Right cardiac atrium (tissue), 5 donors: ENCODE data around the gene RTN4IP1. TPM values are rescaled to one million over a fixed set of nuclear protein-coding genes. Genes with fewer than 3 reads are reported as not detected.
"Not testable (repeated sequence)": the region's sequence is repeated elsewhere in the genome, so short reads cannot be mapped to it uniquely, and the experiment has no call there.

Experiments
- ATAC-seq, 2 donors: fragments of 200-7000 bp; cut with Tn5 transposase; one replicate each; pipeline versions ENCODE4 v1.8.0 to v1.9.1; 2020; ENCODE audit warnings: moderate library complexity in 2 of 2, mild to moderate bottlenecking in 1 of 2
- DNase-seq, 3 donors: peaks; one replicate each; pipeline ENCODE4 v3.0.0-alpha.2; 2020
- H3K27ac ChIP-seq: one replicate; pipeline ENCODE4 v1.5.1; 2013; ENCODE audit warnings: mild to moderate bottlenecking, low read length, control low read depth, moderate library complexity
- H3K27me3 ChIP-seq: one replicate; pipeline ENCODE4 v1.6.1; 2013; ENCODE audit not compliant: control insufficient read depth, insufficient read depth
- H3K4me1 ChIP-seq: one replicate; pipeline ENCODE4 v1.6.1; 2013; ENCODE audit warnings: low read length; ENCODE audit not compliant: control insufficient read depth, insufficient read depth
- H3K4me3 ChIP-seq: one replicate; pipeline ENCODE4 v1.5.1; 2013; ENCODE audit warnings: low read length, control low read depth
- H3K9me3 ChIP-seq: one replicate; pipeline ENCODE4 v1.6.1; 2013; ENCODE audit warnings: low read length; ENCODE audit not compliant: control insufficient read depth
- WGBS: extraction: QIAGEN DNeasy Blood & Tissue Kit; methylation state at CpG from one replicate; pipeline ENCODE4 v1.1.7; 2013; 5-methylcytosine and 5-hydroxymethylcytosine counted together
- intact Hi-C, 4 donors: fragments of 100-400 bp; cut with DNase I; formaldehyde crosslinking; loops; one replicate each; pipeline versions ENCODE4 v1.11.0 to v1.14.0; 2022 to 2023
- polyA plus RNA-seq: library from polyadenylated mRNA; stranded (reverse); fragments of 200-250 nt; gene quantifications from one replicate; pipeline ENCODE4 v1.2.3, GENCODE V29; 2013
- total RNA-seq, 4 donors: library from RNA; stranded (reverse); fragmentation: NEBNext Ultra II Directional; extraction: Animal tissue kit (Norgen Biotek cat#: 25700); gene quantifications; one replicate each; pipeline ENCODE4 v1.2.1, GENCODE V29; 2021
- donor health status: healthy with polysubstance abuse.
- donor health status: DM: no; HTN: yes; CAD: no.
- donor health status: DM: no; HTN: no; CAD: no.
- donor health status: DM: no; HTN: yes; CAD: no; lungs with severe emphysema.
- donor health status: DM: yes; HTN: yes; CAD: no.

Gene RTN4IP1
- total and polyA plus RNA-seq, 5 donors = 9.5 to 17.4 (median 12.0) TPM

- H3K4me1 ChIP-seq, DNase-seq, H3K27me3 ChIP-seq, H3K9me3 ChIP-seq, H3K4me3 ChIP-seq, ATAC-seq, H3K27ac ChIP-seq: not testable (repeated sequence)
- 94% methylated on average over 5 of the region's 5 CpGs for WGBS
- intact Hi-C loops = loop anchor here in 3 of 4 donors (10.0 kb wide), 1 partner anchor 225 kb away; no protein-coding TSS in a partner anchor
These were observed 69.6 kb downstream of the RTN4IP1 start for GRCh38 chr6:106559659-106560058.

GRCh38 chr6:106558364-106558763, 70.9 kb downstream of the RTN4IP1 start:
- 96% methylated on average over 4 of the region's 4 CpGs for WGBS
- intact Hi-C loops = no loop called here
- H3K4me3 ChIP-seq = no peak overlapping the region

GRCh38 chr6:106557837-106558236, 71.5 kb downstream of the RTN4IP1 start:
- 63% methylated on average over 2 of the region's 2 CpGs for WGBS
- no peaks in the 10 kb centered on the region for H3K9me3 ChIP-seq
- H3K27me3 ChIP-seq = no peaks in the 10 kb centered on the region
- no peaks in the 10 kb centered on the region for H3K4me1 ChIP-seq
- intact Hi-C loops = no loop called here
- DNase-seq (no peak), ATAC-seq (no peak)
- H3K4me3 ChIP-seq = no peak overlapping the region
- H3K27ac ChIP-seq = no peak overlapping the region

More at GRCh38 chr6:106558364-106558763, 70.9 kb downstream of the RTN4IP1 start:
- ATAC-seq (no peak), DNase-seq (no peak)
- Histone ChIP-seq H3K27ac (no peak overlapping the region), H3K4me1 (no peaks in the 10 kb centered on the region), H3K9me3 (no peaks in the 10 kb centered on the region), H3K27me3 (no peaks in the 10 kb centered on the region)

GRCh38 chr6:106556368-106556960, 72.8 kb downstream of the RTN4IP1 start:
- DNase-seq (no peak), ATAC-seq (no peak)
- H3K27ac ChIP-seq = no peak overlapping the region
- WGBS = 65% methylated on average over 3 of the region's 3 CpGs
- H3K9me3 ChIP-seq = no peaks in the 10 kb centered on the region
- no peaks in the 10 kb centered on the region for H3K27me3 ChIP-seq
- no peaks in the 10 kb centered on the region for H3K4me1 ChIP-seq
- H3K4me3 ChIP-seq = no peak overlapping the region
- intact Hi-C loops = no loop called here

- intact Hi-C loops = no loop called here
- Histone ChIP-seq H3K27ac (no peak overlapping the region), H3K27me3 (no peaks in the 10 kb centered on the region), H3K9me3 (no peaks in the 10 kb centered on the region), H3K4me1 (no peaks in the 10 kb centered on the region), H3K4me3 (no peak overlapping the region)
- ATAC-seq (no peak), DNase-seq (no peak)
- 71% methylated on average over 5 of the region's 5 CpGs for WGBS
These were observed 73.5 kb downstream of the RTN4IP1 start for GRCh38 chr6:106555767-106556166.

- DNase-seq = no peak
- Histone ChIP-seq H3K27me3 (no peaks in the 10 kb centered on the region), H3K9me3 (no peaks in the 10 kb centered on the region), H3K27ac (no peak overlapping the region), H3K4me1 (no peaks in the 10 kb centered on the region), H3K4me3 (no peak overlapping the region)
- WGBS = 98% methylated on average over 5 of the region's 5 CpGs
- intact Hi-C loops = no loop called here
- ATAC-seq = no peak
These were observed 75.9 kb downstream of the RTN4IP1 start for GRCh38 chr6:106553440-106553839.

- H3K4me1 ChIP-seq = no peaks in the 10 kb centered on the region
- H3K27ac ChIP-seq = no peak overlapping the region
- WGBS = 94% methylated on average over 3 of the region's 3 CpGs
- no peak for ATAC-seq
- no peak overlapping the region for H3K4me3 ChIP-seq
- no peaks in the 10 kb centered on the region for H3K9me3 ChIP-seq
- H3K27me3 ChIP-seq = no peaks in the 10 kb centered on the region
- no peak for DNase-seq
- intact Hi-C loops = no loop called here
These were observed 78.1 kb downstream of the RTN4IP1 start for GRCh38 chr6:106551155-106551554.

GRCh38 chr6:106549521-106549920, 79.8 kb downstream of the RTN4IP1 start:
- H3K9me3 ChIP-seq = no peaks in the 10 kb centered on the region
- intact Hi-C loops = no loop called here
- no peak overlapping the region for H3K4me3 ChIP-seq
- H3K27ac ChIP-seq = no peak overlapping the region
- H3K4me1 ChIP-seq = no peaks in the 10 kb centered on the region
- H3K27me3 ChIP-seq = no peaks in the 10 kb centered on the region
- no peak for DNase-seq
- WGBS = 69% methylated on average over 1 of the region's 1 CpG
- ATAC-seq = no peak

GRCh38 chr6:106548926-106549455, 80.3 kb downstream of the RTN4IP1 start:
- intact Hi-C loops, H3K4me1 ChIP-seq, ATAC-seq, H3K9me3 ChIP-seq, H3K4me3 ChIP-seq, H3K27me3 ChIP-seq, DNase-seq, H3K27ac ChIP-seq: not testable (repeated sequence)
- 93% methylated on average over 3 of the region's 6 CpGs for WGBS

- Histone ChIP-seq H3K4me1 (no peaks in the 10 kb centered on the region), H3K9me3 (no peaks in the 10 kb centered on the region), H3K27ac (no peak overlapping the region), H3K4me3 (no peak overlapping the region), H3K27me3 (no peaks in the 10 kb centered on the region)
- ATAC-seq (no peak), DNase-seq (no peak)
- intact Hi-C loops = no loop called here
- WGBS = 46% methylated on average over 6 of the region's 6 CpGs
These were observed 81.5 kb downstream of the RTN4IP1 start for GRCh38 chr6:106547601-106548453.

- intact Hi-C loops = no loop called here
- 43% methylated on average over 5 of the region's 5 CpGs for WGBS
- DNase-seq (no peak), ATAC-seq (peak in 1 of 2 donors; percentile 33)
- Histone ChIP-seq H3K4me3 (no peak overlapping the region), H3K9me3 (no peaks in the 10 kb centered on the region), H3K4me1 (no peaks in the 10 kb centered on the region), H3K27ac (no peak overlapping the region), H3K27me3 (no peaks in the 10 kb centered on the region)
These were observed 82.4 kb downstream of the RTN4IP1 start for GRCh38 chr6:106546691-106547414.
